GM21576 (cell line): ENCODE data around the gene PRKG1.
"Not testable (repeated sequence)": the region's sequence is repeated elsewhere in the genome, so short reads cannot be mapped to it uniquely, and the experiment has no call there.

Experiments
- ATAC-seq: cut with Tn5 transposase; IDR thresholded peaks from one replicate; pipeline ENCODE4 v1.9.1; 2021; ENCODE audit warnings: mild to moderate bottlenecking, moderate library complexity; ENCODE audit not compliant: unreplicated experiment

PRKG1 gene

GRCh38 chr10:52128056-52128683 is 1053.9 kb downstream of the PRKG1 start:
- ATAC-seq, result no peak

GRCh38 chr10:52129410-52130178 is 1055.3 kb downstream of the PRKG1 start:
- no peak for ATAC-seq

- ATAC-seq, result no peak
Measured at GRCh38 chr10:52135101-52135500, 1060.8 kb downstream of the PRKG1 start.

- ATAC-seq, result no peak
Measured at GRCh38 chr10:52136921-52137320, 1062.6 kb downstream of the PRKG1 start.

- ATAC-seq, result no peak
Measured at GRCh38 chr10:52143338-52143737, 1069.1 kb downstream of the PRKG1 start.

- ATAC-seq, result no peak
Measured at GRCh38 chr10:52145636-52146035, 1071.3 kb downstream of the PRKG1 start.

- no peak for ATAC-seq
Measured at GRCh38 chr10:52146766-52147165, 1072.5 kb downstream of the PRKG1 start.

GRCh38 chr10:52170776-52171175 is 1096.5 kb downstream of the PRKG1 start:
- no peak for ATAC-seq

GRCh38 chr10:52172581-52172980 is 1098.3 kb downstream of the PRKG1 start:
- no peak for ATAC-seq

GRCh38 chr10:52185256-52185655 is 1111.0 kb downstream of the PRKG1 start:
- no peak for ATAC-seq

- ATAC-seq, result no peak
Measured at GRCh38 chr10:52187521-52188258, 1113.4 kb downstream of the PRKG1 start.

- no peak for ATAC-seq
Measured at GRCh38 chr10:52191049-52191448, 1116.8 kb downstream of the PRKG1 start.

GRCh38 chr10:52194191-52194590 is 1119.9 kb downstream of the PRKG1 start:
- ATAC-seq, result no peak

GRCh38 chr10:52194716-52195115 is 1120.4 kb downstream of the PRKG1 start:
- no peak for ATAC-seq

- ATAC-seq, result no peak
Measured at GRCh38 chr10:52197098-52197497, 1122.8 kb downstream of the PRKG1 start.

GRCh38 chr10:52198540-52198939 is 1124.3 kb downstream of the PRKG1 start:
- ATAC-seq, result no peak

GRCh38 chr10:52204906-52205305 is 1130.6 kb downstream of the PRKG1 start:
- ATAC-seq, result not testable (repeated sequence)

GRCh38 chr10:52208365-52208764 is 1134.1 kb downstream of the PRKG1 start:
- ATAC-seq, result no peak

GRCh38 chr10:52210161-52210560 is 1135.9 kb downstream of the PRKG1 start:
- ATAC-seq, result no peak

- no peak for ATAC-seq
Measured at GRCh38 chr10:52212062-52212461, 1137.8 kb downstream of the PRKG1 start.

GRCh38 chr10:52212802-52213201 is 1138.5 kb downstream of the PRKG1 start:
- ATAC-seq, result no peak

GRCh38 chr10:52213321-52213752 is 1139.0 kb downstream of the PRKG1 start:
- no peak for ATAC-seq
